Central memory CD4-positive, alpha-beta T cell (primary cell): ENCODE measurements around the gene DNLZ.
"Not testable (repeated sequence)": the region's sequence is repeated elsewhere in the genome, so short reads cannot be mapped to it uniquely, and the experiment has no call there.

Experiments
- DNase-seq: peaks from one replicate; pipeline ENCODE4 v3.0.0; 2022

DNLZ gene

GRCh38 chr9:136329211-136329627 lies 34.3 kb downstream of the DNLZ start:
- no peak for DNase-seq

GRCh38 chr9:136328622-136329041 lies 34.9 kb downstream of the DNLZ start:
- no peak for DNase-seq

- no peak for DNase-seq
These were observed 35.4 kb downstream of the DNLZ start for GRCh38 chr9:136328011-136328621.

- peak; percentile 37 for DNase-seq
These were observed 36.1 kb downstream of the DNLZ start, which contains the start of gene GPSM1 for GRCh38 chr9:136327304-136327974. TSS of gene GPSM1 (plus strand) at chr9:136327539. CDS start at chr9:136327696, 157 bp downstream.

- no peak for DNase-seq
These were observed 36.7 kb downstream of the DNLZ start for GRCh38 chr9:136326761-136327303.

- DNase-seq = no peak
These were observed 37.3 kb downstream of the DNLZ start for GRCh38 chr9:136326061-136326760.

- DNase-seq = no peak
These were observed 38.2 kb downstream of the DNLZ start for GRCh38 chr9:136325358-136325757.

- no peak for DNase-seq
These were observed 38.8 kb downstream of the DNLZ start for GRCh38 chr9:136324501-136325300.

- DNase-seq = no peak
These were observed 40.2 kb downstream of the DNLZ start for GRCh38 chr9:136323371-136323789.

GRCh38 chr9:136322756-136323330 lies 40.7 kb downstream of the DNLZ start:
- DNase-seq = no peak

- no peak for DNase-seq
These were observed 42.0 kb downstream of the DNLZ start for GRCh38 chr9:136321561-136321960.

GRCh38 chr9:136320972-136321371 lies 42.6 kb downstream of the DNLZ start:
- DNase-seq = not testable (repeated sequence)

GRCh38 chr9:136319955-136320354 lies 43.6 kb downstream of the DNLZ start:
- DNase-seq = not testable (repeated sequence)

- not testable (repeated sequence) for DNase-seq
These were observed 44.3 kb downstream of the DNLZ start for GRCh38 chr9:136319244-136319643.

- no peak for DNase-seq
These were observed 44.7 kb downstream of the DNLZ start for GRCh38 chr9:136318776-136319241.

GRCh38 chr9:136318111-136318775 lies 45.3 kb downstream of the DNLZ start:
- DNase-seq = no peak

- no peak for DNase-seq
These were observed 45.8 kb downstream of the DNLZ start for GRCh38 chr9:136317695-136318094.

- no peak for DNase-seq
These were observed 46.5 kb downstream of the DNLZ start for GRCh38 chr9:136316896-136317676.

- DNase-seq = no peak
These were observed 47.2 kb downstream of the DNLZ start for GRCh38 chr9:136316271-136316751.

GRCh38 chr9:136314944-136315343 lies 48.6 kb downstream of the DNLZ start:
- DNase-seq = no peak

- no peak for DNase-seq
These were observed 49.5 kb downstream of the DNLZ start for GRCh38 chr9:136314056-136314416.
